CD14-positive monocyte (primary cell): ENCODE data around the gene SYTL3. TPM values are rescaled to one million over a fixed set of nuclear protein-coding genes. Genes with fewer than 3 reads are reported as not detected.

Experiments used
- DNase-seq, 3 donors: peaks; one replicate each; pipeline ENCODE4 v3.0.0-alpha.2; 2011 to 2022
- H2AFZ ChIP-seq: 2 replicates; pipeline ENCODE4 v1.6.0; 2012; ENCODE audit warnings: mild to moderate bottlenecking, low read depth, low read length, inconsistent platforms; ENCODE audit not compliant: insufficient read depth, poor library complexity, severe bottlenecking
- H3K27ac ChIP-seq, 2 donors: 1 replicate in 1 of 2; 2 replicates in 1 of 2; pipeline ENCODE4 v1.5.1; 2012 to 2013; ENCODE audit warnings: low read length in 2 of 2, control low read depth in 1 of 2, inconsistent platforms in 1 of 2, low read depth in 1 of 2, mild to moderate bottlenecking in 1 of 2
- H3K27me3 ChIP-seq, 2 donors: one replicate each; pipeline versions ENCODE4 v1.6.0 to v1.6.1; 2011 to 2013; ENCODE audit warnings: low read length in 2 of 2; ENCODE audit not compliant: control insufficient read depth in 2 of 2, insufficient read depth in 2 of 2
- H3K36me3 ChIP-seq, 2 donors: replicated peaks in 1 of 2; 1 replicate in 1 of 2; 2 replicates in 1 of 2; pipeline versions ENCODE4 v1.5.1 to v1.6.1; 2012 to 2013; ENCODE audit warnings: low read length in 2 of 2, control low read depth in 1 of 2, inconsistent platforms in 1 of 2, mild to moderate bottlenecking in 1 of 2; ENCODE audit not compliant: insufficient read depth in 2 of 2, control insufficient read depth in 1 of 2
- H3K4me1 ChIP-seq, 2 donors: 1 replicate in 1 of 2; 2 replicates in 1 of 2; pipeline versions ENCODE4 v1.5.1 to v1.6.1; 2012 to 2013; ENCODE audit warnings: low read length in 2 of 2, control low read depth in 1 of 2, inconsistent platforms in 1 of 2, mild to moderate bottlenecking in 1 of 2, moderate library complexity in 1 of 2; ENCODE audit not compliant: insufficient read depth in 2 of 2, control insufficient read depth in 1 of 2
- H3K4me2 ChIP-seq: replicated peaks from 2 replicates; pipeline ENCODE3; 2012; ENCODE audit warnings: low read length, moderate library complexity, mild to moderate bottlenecking; ENCODE audit not compliant: poor library complexity, severe bottlenecking; ENCODE audit errors: extremely low read depth
- H3K4me3 ChIP-seq, 3 experiments: fragments of 200-600 bp in 1 of 3; sonication (generic) in 1 of 3; replicated peaks in 1 of 3; 1 replicate in 2 of 3; 2 replicates in 1 of 3; pipeline ENCODE4 v1.5.1; 2011 to 2013; ENCODE audit warnings: low read length in 3 of 3, mild to moderate bottlenecking in 3 of 3, control low read depth in 2 of 3, low read depth in 2 of 3, inconsistent platforms in 1 of 3, moderate library complexity in 1 of 3
- H3K79me2 ChIP-seq: 2 replicates; pipeline ENCODE4 v1.6.0; 2012; ENCODE audit warnings: mild to moderate bottlenecking, control low read depth, inconsistent platforms, low read length, moderate library complexity; ENCODE audit not compliant: insufficient read depth
- H3K9ac ChIP-seq: 2 replicates; pipeline ENCODE4 v1.6.0; 2017; ENCODE audit warnings: low read length, mild to moderate bottlenecking; ENCODE audit not compliant: insufficient read depth, poor library complexity, severe bottlenecking
- H3K9me3 ChIP-seq, 2 donors: replicated peaks in 1 of 2; 1 replicate in 1 of 2; 2 replicates in 1 of 2; pipeline versions ENCODE4 v1.5.1 to v1.6.1; 2012 to 2013; ENCODE audit warnings: low read length in 2 of 2, control low read depth in 1 of 2; ENCODE audit not compliant: control insufficient read depth in 1 of 2, insufficient read depth in 1 of 2
- H4K20me1 ChIP-seq: 2 replicates; pipeline ENCODE4 v1.6.0; 2012; ENCODE audit warnings: mild to moderate bottlenecking, low read length, control low read depth, moderate library complexity; ENCODE audit not compliant: insufficient read depth
- H3K27ac Mint-ChIP-seq, 7 donors: one replicate each; pipeline ENCODE4 v1.8.0; 2020; ENCODE audit warnings: mild to moderate bottlenecking in 7 of 7, mixed read lengths in 7 of 7, moderate library complexity in 6 of 7, inconsistent platforms in 2 of 7
- H3K27me3 Mint-ChIP-seq, 3 donors: one replicate each; pipeline ENCODE4 v1.8.0; 2021 to 2022; ENCODE audit warnings: low read depth in 3 of 3, mild to moderate bottlenecking in 3 of 3, mixed read lengths in 3 of 3, moderate library complexity in 3 of 3, inconsistent platforms in 1 of 3
- H3K36me3 Mint-ChIP-seq, 2 donors: one replicate each; pipeline ENCODE4 v1.8.0; 2020; ENCODE audit warnings: mixed read lengths in 2 of 2, inconsistent platforms in 1 of 2, mild to moderate bottlenecking in 1 of 2
- H3K4me1 Mint-ChIP-seq: one replicate; pipeline ENCODE4 v1.8.0; 2020; ENCODE audit warnings: mild to moderate bottlenecking, mixed read lengths
- H3K4me3 Mint-ChIP-seq, 2 donors: one replicate each; pipeline ENCODE4 v1.8.0; 2020; ENCODE audit warnings: mild to moderate bottlenecking in 2 of 2, mixed read lengths in 2 of 2, moderate library complexity in 1 of 2
- H3K9me3 Mint-ChIP-seq, 7 donors: one replicate each; pipeline ENCODE4 v1.8.0; 2020 to 2022; ENCODE audit warnings: mixed read lengths in 7 of 7, mild to moderate bottlenecking in 6 of 7, moderate library complexity in 6 of 7, inconsistent platforms in 2 of 7
- WGBS: methylation state at CpG from one replicate; pipeline ENCODE4 v1.1.5; 2013; ENCODE audit warnings: missing lambda C conversion rate; ENCODE audit not compliant: insufficient coverage; 5-methylcytosine and 5-hydroxymethylcytosine counted together
- intact Hi-C, 2 donors: fragments of 100-400 bp; cut with micrococcal nuclease; formaldehyde crosslinking; loops; one replicate each; pipeline versions ENCODE4 v1.15.0 to v1.15.1; 2023
- polyA plus RNA-seq, 3 donors: library from polyadenylated mRNA; depleted of rRNA in 1 of 3; unstranded in 2 of 3; stranded (reverse) in 1 of 3; fragments of 300-500 nt in 2 of 3; fragments of >200 nt in 1 of 3; fragmentation: Illumina TruSeq in 2 of 3; gene quantifications; 1 replicate in 2 of 3; 2 replicates in 1 of 3; pipeline ENCODE4 v1.2.3, GENCODE V29; 2012 to 2021
- TF ChIP-seq, protein P1 (sequence below): fragments of 200-600 bp; IDR thresholded peaks from one replicate; pipeline ENCODE4 v1.8.0; 2022; ENCODE audit warnings: antibody characterized with exemption, mild to moderate bottlenecking

Gene SYTL3
- polyA plus RNA-seq, 3 donors = 14.6 to 18.7 (median 14.8) TPM

DNA sequence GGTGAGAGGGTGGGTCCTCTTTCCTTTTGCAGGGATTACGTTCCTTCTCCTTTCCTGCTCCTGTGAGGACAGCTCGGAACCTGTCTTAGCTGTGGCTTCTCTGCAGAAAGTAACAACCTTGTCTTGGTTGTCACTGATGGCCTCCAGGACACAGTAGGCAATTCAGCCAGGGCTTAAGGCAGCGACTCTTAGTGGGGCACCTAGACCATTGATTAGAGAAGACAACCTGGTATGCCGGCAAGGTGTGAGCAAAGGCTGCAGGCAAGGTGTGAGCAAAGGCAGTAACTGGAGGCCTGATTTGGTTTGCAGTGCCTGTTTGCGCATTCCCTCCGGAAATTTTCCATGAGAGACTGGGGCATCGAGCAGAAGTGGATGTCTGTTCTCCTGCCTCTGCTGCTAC lies 42.9 kb upstream of the SYTL3 start:
- Histone ChIP-seq H2AFZ (no peak overlapping the region), H3K27ac (no peak overlapping the region), H3K36me3 (peaks cover 68 to 93% of the 10 kb centered on the region in 2 donors), H3K27me3 (no peaks in the 10 kb centered on the region), H3K4me2 (no peak overlapping the region), H3K4me1 (no peaks in the 10 kb centered on the region), H3K79me2 (no peaks in the 10 kb centered on the region), H3K4me3 (no peak overlapping the region), H3K9ac (no peak overlapping the region), H4K20me1 (peaks cover 8% of the 10 kb centered on the region), H3K9me3 (no peaks in the 10 kb centered on the region)
- Mint-ChIP-seq H3K36me3 (peaks cover 70 to 96% of the 10 kb centered on the region in 2 donors), H3K4me3 (no peak overlapping the region), H3K4me1 (no peaks in the 10 kb centered on the region), H3K27me3 (peaks cover 0 to 1% (median 0%) of the 10 kb centered on the region in 3 donors), H3K9me3 (peaks cover 0 to 2% (median 0%) of the 10 kb centered on the region in 7 donors), H3K27ac (peak overlapping the region in 3 of 7 donors; percentile 12 to 67 (median 47))
- TF ChIP-seq, protein P1, sequence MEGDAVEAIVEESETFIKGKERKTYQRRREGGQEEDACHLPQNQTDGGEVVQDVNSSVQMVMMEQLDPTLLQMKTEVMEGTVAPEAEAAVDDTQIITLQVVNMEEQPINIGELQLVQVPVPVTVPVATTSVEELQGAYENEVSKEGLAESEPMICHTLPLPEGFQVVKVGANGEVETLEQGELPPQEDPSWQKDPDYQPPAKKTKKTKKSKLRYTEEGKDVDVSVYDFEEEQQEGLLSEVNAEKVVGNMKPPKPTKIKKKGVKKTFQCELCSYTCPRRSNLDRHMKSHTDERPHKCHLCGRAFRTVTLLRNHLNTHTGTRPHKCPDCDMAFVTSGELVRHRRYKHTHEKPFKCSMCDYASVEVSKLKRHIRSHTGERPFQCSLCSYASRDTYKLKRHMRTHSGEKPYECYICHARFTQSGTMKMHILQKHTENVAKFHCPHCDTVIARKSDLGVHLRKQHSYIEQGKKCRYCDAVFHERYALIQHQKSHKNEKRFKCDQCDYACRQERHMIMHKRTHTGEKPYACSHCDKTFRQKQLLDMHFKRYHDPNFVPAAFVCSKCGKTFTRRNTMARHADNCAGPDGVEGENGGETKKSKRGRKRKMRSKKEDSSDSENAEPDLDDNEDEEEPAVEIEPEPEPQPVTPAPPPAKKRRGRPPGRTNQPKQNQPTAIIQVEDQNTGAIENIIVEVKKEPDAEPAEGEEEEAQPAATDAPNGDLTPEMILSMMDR = no peak
- intact Hi-C loops = loop anchor here in 1 of 2 donors (10.0 kb wide), 1 partner anchor 392 kb away; no protein-coding TSS in a partner anchor
- DNase-seq = no peak
- 97% methylated on average over 5 of the region's 7 CpGs for WGBS

DNA sequence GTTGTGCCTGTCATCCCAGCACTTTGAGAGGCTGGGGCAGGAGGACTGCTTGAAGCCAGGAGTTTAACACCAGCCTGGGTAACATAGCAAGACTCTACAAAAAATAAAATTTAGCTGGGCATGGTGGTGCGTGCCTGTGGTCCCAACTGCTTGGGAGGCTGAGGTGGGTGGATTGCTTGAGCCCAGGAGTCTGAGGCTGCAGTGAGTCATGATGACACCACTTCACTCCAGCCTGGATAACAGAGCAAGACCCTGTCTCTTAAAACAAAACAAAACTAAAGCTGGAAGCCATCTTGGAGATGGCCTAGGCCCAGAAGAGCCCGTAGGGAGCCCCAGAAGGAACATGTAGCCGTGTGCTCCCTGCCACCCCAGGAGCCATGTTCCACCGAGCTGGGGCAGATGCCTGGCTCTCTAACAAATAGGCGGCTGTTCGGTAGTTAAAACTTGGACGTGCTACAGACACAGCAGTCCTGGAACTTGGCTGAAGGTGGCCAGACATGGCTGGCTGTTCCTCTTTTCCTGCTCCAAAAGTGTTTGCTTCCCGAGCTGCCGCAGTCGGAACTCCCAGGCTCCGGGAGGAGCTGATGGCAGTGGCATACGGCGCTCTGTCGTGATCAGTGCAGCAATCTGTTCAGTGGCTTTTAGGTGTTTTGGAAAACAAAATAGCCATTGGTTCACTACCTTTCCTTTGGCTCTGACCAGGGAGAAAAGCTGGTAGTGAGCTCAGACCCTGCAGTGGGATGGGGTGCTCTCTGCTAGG lies 42.3 kb upstream of the SYTL3 start:
- 98% methylated on average over 14 of the region's 14 CpGs for WGBS
- Histone ChIP-seq H3K27ac (peak overlapping the region in 1 of 2 donors; percentile 36), H3K4me2 (no peak overlapping the region), H3K79me2 (no peaks in the 10 kb centered on the region), H3K9me3 (no peaks in the 10 kb centered on the region), H2AFZ (no peak overlapping the region), H3K27me3 (no peaks in the 10 kb centered on the region), H3K36me3 (peaks cover 68 to 93% of the 10 kb centered on the region in 2 donors), H3K9ac (no peak overlapping the region), H3K4me1 (no peaks in the 10 kb centered on the region), H3K4me3 (no peak overlapping the region), H4K20me1 (peaks cover 8% of the 10 kb centered on the region)
- H3K27ac Mint-ChIP-seq = peak overlapping the region in 1 of 7 donors; percentile 12
- H3K4me1 Mint-ChIP-seq = no peaks in the 10 kb centered on the region
- no peak overlapping the region for H3K4me3 Mint-ChIP-seq
- peaks cover 0 to 1% (median 0%) of the 10 kb centered on the region in 3 donors for H3K27me3 Mint-ChIP-seq
- no peak for DNase-seq
- TF ChIP-seq, protein P1 = no peak
- H3K36me3 Mint-ChIP-seq = peaks cover 70 to 94% of the 10 kb centered on the region in 2 donors
- H3K9me3 Mint-ChIP-seq = peaks cover 0 to 2% (median 0%) of the 10 kb centered on the region in 7 donors
- intact Hi-C loops = loop anchor here in 1 of 2 donors (10.0 kb wide), 1 partner anchor 393 kb away; no protein-coding TSS in a partner anchor
